Mesenteric fat pad (tissue), 1 donor: ENCODE measurements around the gene ILF2. TPM values are rescaled to one million over a fixed set of nuclear protein-coding genes. Genes with fewer than 3 reads are reported as not detected.

Experiments used
- DNase-seq: peaks from one replicate; pipeline ENCODE4 v3.0.0-alpha.2; 2020; ENCODE audit warnings: low spot score
- total RNA-seq: library from RNA; stranded (reverse); fragmentation: NEBNext Ultra II Directional; extraction: Animal tissue kit (Norgen Biotek cat#: 25700); gene quantifications from one replicate; pipeline ENCODE4 v1.2.1, GENCODE V29; 2021
- donor health status: DM: yes; HTN: yes; CAD: no.

Gene ILF2
- total RNA-seq, 1 donor from 2014 or later = 116 TPM

- DNase-seq = peak; percentile 74
Measured at GRCh38 chr1:153628638-153629342, 42.0 kb downstream of the ILF2 start.

DNA sequence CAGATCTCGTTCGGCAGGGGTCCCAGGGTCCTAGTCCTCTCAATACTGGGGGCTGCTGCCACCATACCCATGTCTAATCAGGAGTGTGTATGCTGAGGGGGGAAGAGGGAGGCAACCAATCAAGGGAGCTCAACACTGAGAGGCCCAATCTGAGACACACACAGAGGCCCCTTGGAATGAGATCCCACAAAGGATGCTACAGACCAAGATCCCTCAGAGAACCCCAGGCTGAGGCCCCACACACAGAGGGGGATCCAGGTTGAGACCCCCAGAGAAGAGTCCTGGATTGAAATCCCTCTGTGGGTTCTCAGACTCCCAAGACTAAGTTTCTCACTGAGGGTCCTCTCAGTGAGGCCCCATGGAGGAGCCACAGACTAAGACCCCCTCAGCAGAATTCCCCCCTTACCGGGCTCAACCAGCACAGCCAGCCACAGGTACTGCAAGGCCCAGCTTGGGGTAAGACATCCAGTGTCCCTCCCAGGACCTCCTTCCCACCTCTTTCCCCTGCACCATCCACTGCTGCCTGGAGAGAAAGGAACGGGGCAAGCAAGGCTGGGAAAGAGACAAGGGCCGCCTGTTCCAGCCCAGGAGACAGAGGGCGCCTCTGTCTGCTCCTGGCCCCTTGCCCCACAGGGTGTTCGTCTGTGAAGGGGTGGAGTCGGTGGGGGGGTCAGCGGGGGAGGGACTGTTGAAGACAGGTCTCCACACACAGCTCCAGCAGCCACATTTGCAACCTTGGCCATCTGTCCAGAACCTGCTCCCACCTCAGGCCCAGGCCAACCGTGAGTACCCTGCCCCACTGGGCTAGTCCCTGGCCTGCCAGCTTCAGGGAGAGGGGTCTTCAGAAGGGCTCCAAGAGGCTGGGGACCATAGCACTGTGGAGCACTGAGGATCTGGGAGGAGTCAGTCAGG, 42.8 kb downstream of the ILF2 start, which contains the start of gene S100A1:
S100A1 (plus strand) TSS at position 720 of the 912 bp plus-strand sequence. CDS start 2,088 bp downstream, outside the sequence.
- DNase-seq = peak; percentile 88

DNA sequence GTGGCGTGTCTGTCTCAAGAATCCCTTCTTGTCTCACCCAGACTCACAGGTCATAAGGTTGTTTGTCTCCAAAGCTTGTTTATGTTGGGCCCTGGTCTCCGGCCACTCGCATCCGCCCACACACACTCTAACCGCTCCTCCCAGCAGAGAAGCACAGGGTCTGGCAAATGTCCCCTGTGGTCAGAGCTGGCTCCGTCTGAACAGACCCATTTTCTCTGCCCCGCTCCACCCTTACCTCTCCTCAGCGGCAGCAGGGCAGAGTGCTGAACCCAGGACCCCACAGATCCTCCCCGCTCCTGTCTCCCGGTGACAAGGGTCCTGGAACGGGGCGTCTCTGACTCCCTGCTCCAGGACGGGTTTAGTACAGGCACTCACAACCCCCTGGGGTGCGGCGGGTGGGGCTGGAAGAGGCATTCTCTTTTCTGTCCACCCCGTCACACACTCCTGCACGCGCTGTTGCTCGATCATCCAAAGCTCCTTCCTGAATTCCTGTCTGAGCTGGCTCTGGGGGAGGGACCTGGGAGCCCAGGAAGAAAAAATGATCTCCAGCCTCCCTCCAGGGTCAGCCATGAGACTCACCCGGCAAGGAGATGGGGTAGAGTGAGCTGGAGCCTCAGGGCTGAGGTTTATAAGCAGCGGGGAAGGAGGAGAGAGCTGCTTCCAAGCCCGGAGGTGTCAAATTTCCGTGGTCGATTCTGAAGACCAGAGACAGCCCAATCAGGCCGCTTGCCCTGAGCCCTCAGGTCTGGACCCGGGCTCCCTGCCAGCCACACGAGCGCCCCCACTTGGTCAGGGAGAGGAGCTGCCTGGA, 43.7 kb downstream of the ILF2 start, which contains the start of gene S100A13:
S100A13 (minus strand) TSS at position 602 of the 811 bp plus-strand sequence. CDS start 1,033 bp downstream, outside the sequence.
- DNase-seq = peak; percentile 93

GRCh38 chr1:153626477-153626903, 44.3 kb downstream of the ILF2 start:
- peak; percentile 20 for DNase-seq

GRCh38 chr1:153624965-153625611, 45.7 kb downstream of the ILF2 start:
- peak; percentile 69 for DNase-seq

GRCh38 chr1:153623101-153623500, 47.7 kb downstream of the ILF2 start:
- peak; percentile 16 for DNase-seq

- no peak for DNase-seq
Measured at GRCh38 chr1:153619171-153619570, 51.6 kb downstream of the ILF2 start.

DNA sequence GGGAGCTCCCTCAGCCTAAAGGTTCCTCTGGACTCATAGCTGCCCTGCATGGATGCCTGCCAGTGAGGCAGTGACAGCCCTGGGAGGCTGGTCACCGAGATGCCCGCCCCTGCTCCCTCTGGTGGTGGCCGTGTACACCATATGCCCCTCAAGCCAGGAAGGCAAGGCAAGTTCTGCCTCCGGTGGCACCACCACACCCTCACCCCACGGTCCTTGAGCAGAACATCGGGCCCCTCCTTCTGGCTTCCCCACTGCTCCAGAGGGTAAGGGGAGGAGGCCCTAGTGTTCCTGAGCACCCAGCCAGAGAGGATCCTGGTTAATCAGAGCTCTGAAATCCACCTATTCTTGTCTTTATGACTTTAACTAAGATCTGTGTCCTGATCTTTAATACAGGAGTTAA, 53.1 kb downstream of the ILF2 start:
- no peak for DNase-seq

DNA sequence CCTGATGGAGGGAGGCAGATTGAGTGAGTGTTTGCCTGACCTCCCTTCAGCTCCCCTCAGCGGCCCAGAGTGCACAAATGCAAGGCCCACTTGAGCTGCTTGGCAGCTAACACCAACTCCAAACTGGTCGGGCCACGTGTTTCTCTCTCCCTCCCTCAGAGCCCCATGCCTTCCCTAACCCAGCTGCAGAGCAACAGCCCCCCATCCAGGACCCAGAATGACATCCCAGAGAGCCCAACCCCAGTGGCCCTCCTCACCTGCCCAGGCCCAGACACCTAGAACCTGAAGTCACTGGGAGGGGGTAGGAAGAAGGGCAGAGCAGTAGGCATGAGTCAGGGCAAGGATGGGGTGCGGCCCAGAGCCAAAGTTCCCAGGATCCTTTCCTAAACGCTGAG, 53.9 kb downstream of the ILF2 start:
- no peak for DNase-seq

DNA sequence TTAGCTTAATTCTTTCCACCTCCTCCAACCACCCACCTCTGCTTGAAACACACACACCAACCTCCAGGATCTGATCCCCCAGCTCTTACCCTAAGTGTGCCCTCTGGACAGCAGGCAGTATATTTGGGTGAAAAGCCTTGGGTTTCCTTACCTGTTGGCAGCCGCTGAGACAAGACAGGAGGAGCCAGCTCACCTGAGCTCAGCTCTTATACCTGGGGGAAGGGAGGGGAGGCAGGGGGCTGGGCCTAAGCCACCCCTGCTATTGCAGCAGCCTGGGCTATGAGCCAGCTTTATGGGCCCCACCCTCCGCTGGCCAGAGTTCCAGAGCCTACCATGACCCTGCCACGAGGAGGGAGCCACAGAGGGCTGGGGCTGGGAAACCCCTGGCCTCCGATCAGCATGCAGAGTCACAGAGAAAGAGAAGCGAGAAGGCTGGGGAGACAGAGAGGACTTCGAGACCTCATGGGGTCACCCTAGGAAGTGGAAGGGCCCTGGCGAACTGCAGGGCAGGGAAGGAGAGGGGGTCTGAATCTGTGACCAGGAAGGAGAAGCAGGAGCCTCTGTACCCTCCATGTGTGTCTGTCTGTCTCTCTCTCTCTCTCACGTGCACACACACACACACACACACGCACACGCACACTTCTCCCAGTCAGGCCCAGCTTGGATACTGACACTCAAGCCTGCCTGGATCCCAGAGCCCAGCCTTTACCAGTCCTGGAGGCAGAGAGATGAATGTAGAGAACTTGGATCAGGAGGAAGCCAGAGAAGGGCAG, 54.5 kb downstream of the ILF2 start, which contains the start of gene S100A14:
S100A14 (minus strand) TSS at position 182 of the 773 bp plus-strand sequence. CDS start 467 bp downstream, outside the sequence.
- no peak for DNase-seq

DNA sequence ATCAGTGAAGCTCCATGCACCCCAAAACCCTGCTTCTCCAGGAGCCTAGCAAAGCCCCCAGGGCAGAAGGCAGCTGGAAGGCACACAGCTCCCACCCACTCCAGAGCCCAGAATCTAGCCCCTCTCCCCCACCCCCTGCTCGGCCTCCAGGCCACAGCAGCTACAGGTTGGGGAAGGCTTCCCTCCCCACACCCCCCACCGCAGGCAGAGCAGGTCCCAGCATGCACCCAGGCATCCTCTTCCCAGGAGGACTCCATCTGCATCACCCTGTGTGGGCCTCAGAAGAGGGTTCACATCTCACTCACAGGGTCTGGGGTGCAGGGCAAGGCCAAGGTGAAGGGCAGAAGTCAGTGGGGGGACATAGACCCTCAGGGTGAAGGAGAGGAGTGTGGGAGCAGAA, 55.4 kb downstream of the ILF2 start:
- DNase-seq = no peak

DNA sequence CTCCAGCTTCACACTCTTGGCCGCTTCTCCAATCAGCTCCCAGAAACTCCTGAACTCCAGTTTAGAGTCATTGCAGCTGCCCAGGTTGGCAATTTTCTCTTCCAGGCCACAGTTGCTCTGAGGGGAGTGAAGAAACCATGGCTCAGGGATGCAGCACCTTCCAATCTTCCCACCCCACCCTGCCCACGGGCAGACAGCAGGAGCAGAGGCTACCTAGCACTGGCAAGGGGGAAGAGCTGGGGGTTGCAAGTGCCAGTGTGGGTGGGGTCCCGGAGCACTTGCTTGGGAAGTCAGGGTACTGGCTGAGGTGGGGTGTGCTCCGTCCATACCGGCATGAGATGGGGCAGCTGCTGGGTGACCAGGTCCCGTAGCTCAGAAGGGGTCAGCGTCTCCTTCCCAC, 55.9 kb downstream of the ILF2 start:
- DNase-seq = no peak

GRCh38 chr1:153614189-153614900, 56.4 kb downstream of the ILF2 start:
- DNase-seq = no peak

DNA sequence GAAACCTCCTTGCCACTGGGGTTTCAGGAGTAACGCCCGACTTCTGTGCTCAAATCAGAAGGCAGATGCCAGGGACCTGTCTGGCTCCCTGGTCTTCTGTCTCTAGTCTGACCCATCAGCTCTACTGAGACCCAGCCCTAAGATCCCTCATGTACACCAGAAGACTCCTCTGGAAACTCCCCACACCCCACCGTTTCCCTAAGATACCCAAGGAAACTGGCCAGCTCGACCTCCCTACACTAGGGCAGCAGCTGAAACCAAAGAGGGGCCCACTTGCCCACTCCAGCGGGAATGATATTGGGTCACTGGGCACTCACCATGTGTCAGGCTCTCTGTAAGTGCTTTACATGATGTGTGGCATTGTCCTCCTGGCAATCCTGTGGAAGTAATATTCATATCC, 57.4 kb downstream of the ILF2 start:
- no peak for DNase-seq

DNA sequence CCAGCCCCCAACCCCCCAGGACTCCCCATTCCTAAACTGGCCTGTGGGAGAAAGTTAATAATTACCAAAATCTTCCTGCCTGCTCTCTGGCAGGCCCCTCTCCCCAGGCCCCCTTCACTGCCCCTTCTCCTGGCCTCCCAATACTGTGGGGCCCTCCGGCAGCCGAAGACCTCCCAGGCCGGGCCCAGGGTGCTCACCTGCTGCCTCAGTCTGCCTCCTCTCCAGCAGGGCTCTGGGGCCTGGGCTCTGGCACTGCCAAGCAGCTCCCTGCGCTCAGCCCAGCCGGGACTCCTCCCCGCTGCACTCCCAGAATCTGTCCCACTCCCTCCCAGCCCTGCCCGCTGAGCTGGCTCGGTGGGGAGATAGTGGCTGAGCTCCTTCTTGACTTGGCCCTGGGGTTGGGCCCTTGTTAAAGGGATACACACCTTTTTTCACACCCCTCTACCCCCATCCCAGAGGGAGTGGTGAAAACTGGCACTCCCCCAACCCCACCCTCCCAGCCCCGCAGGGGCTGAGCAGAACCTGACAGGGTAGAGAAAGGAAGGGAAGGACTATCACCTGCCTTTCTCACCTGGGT, 58.0 kb downstream of the ILF2 start, which contains the start of gene S100A16:
S100A16 (minus strand) TSS at position 383 of the 577 bp plus-strand sequence. CDS start 4,986 bp downstream, outside the sequence.
- no peak for DNase-seq

DNA sequence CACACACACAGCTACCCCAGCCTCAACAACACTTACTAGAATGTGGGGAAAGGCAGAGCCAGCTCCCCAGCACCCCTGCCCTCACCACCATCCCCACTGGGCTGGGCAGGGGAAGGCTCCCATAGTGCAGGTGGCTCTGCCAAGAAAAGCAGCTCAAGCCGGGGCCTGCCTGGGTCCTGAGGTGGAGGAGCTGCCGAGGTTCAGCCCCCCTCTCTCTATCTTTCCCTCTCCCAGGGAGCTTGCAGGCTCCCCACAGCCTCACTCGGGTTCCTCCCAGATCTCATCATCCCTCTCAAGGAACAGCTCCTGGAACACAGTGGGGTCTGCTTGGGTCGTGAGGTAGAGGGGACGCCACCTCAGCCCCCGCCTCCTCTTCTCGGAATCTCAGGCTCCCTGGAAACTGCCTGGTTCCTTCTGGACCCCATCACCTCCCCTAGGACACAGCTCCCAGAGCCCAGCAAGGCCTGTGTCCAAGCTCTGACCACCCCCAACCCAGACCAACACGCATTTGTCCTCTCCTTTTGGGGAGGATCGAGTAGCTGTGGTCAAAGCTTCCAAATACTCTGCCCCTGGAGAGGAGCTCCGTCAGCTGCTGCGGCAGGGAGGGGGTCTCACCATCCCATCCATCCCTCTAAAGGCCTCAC, 58.6 kb downstream of the ILF2 start:
- no peak for DNase-seq
